Kidney capillary endothelial cell (primary cell): ENCODE results near the gene CPSF4.

Experiments used
- DNase-seq: peaks from one replicate; pipeline ENCODE4 v3.0.0-alpha.2; 2018; ENCODE audit warnings: low spot score

The CPSF4 gene

DNA sequence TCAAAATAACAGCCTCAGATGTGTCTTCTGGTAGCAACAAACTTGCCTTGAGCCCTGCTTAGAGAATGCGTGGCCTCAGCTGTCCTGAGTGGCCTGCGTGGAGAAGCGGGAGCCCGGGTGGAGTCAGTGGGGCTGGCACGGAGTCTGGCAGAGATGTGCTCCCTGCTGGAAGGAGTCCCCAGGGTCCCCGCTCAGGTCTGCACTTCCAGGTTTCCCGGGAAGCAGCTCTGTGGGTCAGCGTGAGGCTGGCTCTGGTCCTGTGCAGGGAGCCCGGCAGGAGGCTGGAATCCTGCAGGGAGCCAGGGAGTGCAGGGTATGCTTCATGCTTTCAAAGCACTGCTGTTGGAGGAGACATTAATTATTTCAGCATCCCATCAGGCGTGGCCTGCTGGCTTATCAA, 10.1 kb downstream of the CPSF4 start:
- no peak for DNase-seq

DNA sequence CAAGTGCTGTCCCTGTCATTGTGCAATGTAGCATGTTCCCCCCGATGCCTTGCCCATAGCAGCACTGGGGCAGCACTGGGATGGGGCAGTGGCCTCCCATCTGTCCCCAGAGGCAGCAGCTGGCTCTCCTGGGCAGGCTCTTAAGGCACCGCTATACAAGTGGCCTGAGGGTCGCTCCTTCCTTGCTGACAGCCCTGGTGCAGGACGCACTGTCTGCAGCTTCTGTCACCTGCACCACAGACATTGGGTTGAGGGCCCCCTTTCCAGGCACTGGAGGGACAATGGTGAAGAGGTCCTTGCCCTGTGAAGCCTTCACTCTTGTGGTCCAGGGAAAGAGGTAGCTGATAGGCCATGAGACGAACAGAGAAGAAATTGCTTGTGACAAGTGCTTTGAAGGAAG, 10.6 kb downstream of the CPSF4 start:
- no peak for DNase-seq

DNA sequence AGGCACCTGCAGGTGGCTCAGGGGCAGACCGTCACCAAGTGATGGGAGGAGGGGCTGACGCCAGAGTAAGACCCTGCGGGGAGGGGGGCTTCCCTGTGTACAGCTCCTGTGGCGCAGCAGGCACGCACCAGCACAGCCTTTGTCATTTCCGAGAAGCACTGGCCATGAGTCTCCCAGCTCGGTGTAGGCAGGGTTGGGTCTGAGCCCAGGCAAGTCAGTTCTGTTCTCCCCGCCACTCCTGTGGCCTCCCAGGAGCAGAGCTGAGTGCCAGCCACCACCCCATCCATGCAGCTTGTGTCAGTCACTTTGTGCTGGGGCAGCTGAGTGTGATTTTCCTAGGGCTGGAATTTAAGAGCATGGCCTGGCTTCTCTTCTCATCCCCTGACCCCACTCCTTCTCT, 13.2 kb downstream of the CPSF4 start:
- DNase-seq = no peak

DNA sequence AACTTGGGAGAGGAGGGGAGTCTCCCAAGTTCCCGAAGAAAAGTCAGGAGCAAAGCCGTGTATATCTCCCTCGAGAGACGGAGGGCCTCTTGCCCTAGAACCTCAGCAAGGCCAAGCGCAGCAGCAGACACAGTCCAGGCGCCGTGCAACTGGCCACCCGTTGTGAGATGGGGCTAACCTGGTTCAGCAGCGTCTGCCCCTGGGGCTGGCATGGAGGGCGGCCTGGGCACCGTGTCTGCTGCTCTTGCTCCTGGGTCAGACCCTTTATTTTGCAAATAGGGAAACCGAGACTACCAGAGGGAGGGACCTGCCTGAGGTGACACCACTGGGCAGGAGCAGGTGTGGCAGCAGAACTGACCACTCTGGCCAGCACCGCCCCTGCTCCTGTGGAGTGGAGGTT, 13.8 kb downstream of the CPSF4 start:
- DNase-seq = no peak

DNA sequence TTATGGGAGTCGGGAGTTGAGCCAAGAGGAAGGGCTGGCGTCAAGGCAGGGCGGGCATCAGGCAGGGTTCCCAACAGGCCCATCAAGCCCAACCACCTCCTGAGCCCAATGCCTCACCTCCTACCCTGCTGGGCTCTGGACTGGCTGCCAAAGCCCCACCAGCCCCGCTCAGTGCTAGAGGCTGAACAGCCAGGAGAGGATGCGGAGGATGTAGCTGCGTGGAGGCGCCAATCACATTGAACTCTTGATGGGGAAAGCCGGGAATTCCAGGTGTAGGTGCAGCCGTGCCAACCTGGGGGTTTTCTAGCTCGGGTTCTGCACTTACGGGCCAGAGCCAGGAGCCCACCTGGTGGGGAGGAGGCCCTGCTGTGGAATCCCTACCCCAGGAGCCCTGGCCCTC, 14.4 kb downstream of the CPSF4 start:
- DNase-seq = no peak

DNA sequence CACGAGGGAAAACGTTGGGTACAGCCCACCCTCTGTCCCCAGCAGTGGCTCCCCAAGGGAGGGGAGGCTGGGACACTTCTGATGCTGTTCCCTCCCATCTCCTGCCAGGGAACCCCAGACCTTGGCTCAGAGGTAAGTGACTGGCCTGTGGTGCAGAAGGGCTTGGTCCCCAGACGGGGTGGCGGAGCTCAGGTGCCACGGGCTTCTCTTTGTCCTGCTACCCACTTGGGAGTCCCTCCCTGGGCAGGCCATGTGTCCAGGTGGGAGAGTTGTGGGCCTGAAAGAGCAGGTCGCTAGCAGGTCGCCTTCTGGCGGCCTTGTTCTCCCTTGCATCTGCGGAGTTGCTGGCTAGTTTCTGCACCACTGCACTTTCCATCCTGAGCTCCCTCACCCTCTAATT, 17.1 kb downstream of the CPSF4 start:
- DNase-seq = no peak

DNA sequence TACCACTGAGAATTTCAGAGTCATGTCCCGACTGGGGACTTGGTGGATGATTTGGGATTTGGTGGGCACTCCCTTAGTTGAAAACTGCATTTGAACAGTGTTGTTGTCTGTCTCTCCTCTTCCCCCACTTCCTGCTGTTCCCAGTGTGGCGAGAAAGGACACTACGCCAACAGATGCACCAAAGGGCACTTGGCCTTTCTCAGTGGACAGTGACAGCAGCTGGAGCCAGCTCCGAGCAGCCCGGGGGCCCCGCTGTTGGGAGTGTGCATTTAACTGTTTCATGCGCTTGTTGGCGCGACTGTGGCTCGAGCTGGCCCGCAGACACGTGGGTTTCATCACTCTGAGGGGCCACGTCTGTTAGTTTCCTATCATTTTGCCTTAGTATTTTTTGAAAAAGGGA, 17.5 kb downstream of the CPSF4 start:
- no peak for DNase-seq

DNA sequence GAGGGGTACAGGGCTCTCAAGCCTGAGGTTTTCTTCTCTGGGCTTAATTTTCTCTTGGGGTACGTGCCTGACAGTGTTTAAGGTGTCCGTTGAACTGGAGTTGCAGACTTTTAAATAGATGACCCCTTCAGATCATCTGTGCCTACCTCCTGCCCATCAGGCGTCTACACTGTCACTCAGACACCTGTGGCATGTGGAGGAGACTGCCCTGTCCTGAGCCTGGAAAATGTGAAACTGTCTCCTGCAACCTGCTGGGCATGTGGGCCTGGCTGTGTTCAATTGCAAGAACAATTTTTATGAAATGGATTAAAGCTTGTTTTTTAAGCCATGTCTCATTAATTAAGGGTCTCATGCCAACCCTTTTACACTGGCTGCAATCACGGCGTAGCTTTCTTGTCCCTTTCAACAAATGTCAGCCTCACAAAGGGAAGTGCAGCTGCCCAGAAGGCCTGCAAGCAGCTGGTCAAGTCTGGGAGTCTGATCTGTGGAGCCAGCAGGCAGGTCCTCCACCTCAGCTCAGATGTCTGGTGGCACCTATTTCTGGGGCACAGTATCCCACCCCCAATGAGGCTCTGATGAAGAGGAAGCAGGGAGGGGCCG, 18.4 kb downstream of the CPSF4 start:
- no peak for DNase-seq

DNA sequence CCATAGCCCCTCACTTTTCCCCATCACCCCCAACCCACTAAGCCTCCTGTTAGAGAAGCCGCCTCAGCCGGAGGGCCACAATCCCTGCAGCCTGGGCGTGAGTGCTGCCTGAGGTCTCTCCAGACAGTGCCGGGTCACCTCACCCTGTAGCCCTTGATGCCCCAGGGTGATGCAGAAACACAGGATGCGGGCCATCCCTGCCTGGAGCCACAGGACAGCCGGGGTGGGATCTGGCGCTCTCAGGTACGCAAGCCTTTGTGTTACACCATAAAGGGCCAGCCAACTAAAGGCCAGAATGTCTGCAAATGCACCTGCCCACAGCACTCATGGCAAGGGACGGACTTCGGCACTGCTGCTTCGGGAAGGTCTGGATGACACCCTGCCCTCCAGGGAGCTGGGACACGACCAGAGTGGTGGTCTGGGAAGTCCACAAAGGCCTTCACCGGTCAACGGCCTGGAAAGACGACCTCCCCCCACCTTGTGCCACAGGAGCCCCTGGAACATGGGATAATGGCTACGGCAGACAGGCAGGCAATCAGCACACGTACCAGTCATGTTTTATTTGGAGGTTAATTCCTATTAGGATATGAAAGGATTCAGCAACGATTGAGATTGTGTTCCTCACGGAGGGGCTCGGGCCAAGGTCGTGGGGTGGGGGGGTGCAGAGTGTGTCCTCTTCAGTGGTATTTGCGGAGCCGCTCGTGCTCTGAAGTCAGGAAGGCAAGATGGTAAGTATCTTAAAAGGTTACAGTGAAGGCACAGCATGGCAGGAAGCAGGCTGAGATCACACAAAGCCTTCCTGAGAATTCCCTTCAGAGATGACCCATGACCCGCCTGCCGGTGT, 19.1 kb downstream of the CPSF4 start:
- DNase-seq = peak; percentile 27

DNA sequence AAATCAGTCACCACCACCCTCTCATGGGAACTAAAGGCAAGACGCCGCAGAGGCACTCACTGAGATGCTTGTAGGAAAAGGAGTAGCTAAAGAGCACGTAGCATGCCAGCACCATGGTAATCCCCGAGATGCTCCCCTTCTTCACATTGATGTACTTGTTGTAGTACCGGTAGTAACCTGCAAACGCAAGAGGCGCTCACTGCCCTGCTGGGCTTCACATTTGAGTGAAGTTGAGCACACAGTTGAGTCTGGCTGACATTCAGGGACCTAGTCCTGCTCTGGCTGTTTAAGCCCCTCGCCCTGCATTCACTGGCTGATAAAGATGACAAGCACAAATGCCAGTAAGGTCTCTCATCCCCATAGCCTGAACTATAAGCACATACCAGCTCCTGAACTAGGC, 20.3 kb downstream of the CPSF4 start:
- DNase-seq = no peak

DNA sequence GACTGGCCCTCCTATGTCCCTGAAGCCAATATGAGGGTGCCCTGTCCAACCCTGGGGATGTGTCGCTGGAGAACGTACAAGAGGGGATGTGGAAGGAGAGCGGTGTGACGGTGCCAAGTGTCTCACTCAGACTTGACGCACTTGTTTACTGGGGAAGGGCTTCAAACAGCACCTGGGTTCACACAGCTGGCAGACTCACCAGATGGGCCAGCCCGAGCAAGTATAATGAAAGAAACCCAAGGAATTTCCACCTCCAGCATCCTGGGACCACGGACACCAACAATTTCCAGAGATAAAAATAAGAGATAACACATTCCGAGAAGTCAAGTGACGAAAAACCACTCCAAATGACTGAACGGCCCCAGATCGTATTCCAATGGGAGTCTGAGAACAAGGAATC, 21.9 kb downstream of the CPSF4 start:
- DNase-seq = no peak

DNA sequence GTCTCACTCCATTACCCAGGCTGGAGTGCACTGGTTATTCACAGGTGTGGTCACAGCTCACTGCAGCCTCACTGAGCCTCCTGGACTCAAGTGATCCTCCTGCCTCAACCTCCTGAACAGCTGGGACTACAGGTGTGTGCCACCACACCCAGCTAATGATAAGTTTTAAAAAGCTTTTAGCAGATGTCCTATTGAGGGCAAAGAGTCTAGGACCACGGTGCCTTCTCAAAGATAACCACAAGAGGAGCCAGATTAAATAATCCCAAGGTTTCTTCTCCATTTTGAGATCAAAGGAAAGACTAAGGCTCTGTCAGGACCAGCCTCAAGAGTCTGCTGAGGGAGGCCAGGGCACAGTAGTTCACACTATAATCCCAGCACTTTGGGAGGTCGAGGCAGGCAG, 22.5 kb downstream of the CPSF4 start:
- DNase-seq = no peak

DNA sequence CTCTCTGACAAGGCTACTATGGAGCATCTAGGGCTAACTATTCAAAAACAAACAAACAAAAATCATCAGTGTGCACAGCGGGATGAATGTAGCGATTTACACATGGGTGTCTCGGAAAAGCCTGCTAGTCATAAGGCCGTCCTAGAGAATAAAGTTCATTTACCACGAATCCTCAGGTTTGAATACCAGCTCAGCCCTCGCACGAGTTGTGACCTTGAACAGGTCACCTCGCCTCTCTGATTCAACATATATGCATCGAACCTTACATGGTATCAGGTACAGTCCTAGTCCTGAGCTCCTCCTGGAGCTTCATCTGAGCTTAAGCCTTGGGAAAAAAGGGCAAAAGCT, 26.7 kb downstream of the CPSF4 start:
- DNase-seq = no peak

DNA sequence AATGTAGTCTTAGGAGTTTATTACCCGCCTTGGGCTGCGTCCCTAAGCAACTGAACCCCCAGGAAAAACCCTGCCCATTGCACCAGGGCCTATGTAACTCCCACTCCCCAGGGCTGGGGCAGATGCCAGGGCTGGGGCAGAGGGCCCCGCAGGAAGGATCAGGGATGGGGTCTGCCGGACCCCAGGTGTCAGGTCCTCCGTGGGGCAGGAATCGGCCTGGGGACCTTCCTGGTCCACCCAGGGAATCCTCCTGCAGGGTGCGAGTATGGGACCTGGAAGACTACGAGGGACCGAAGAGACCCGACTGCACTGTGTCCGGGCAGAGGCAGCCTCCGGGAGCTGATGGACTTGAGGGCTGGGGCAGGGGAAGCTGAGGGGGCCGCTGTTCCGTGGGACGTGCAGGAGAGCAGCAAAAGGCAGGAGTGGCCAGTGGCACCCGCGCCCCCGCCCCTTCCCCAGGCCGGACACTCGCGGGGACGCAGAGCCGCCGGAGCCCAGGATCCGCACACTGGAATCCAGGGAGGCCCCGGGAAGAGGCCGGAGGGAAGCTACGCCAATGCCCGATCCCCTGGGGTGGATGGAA, 29.7 kb downstream of the CPSF4 start:
- no peak for DNase-seq

DNA sequence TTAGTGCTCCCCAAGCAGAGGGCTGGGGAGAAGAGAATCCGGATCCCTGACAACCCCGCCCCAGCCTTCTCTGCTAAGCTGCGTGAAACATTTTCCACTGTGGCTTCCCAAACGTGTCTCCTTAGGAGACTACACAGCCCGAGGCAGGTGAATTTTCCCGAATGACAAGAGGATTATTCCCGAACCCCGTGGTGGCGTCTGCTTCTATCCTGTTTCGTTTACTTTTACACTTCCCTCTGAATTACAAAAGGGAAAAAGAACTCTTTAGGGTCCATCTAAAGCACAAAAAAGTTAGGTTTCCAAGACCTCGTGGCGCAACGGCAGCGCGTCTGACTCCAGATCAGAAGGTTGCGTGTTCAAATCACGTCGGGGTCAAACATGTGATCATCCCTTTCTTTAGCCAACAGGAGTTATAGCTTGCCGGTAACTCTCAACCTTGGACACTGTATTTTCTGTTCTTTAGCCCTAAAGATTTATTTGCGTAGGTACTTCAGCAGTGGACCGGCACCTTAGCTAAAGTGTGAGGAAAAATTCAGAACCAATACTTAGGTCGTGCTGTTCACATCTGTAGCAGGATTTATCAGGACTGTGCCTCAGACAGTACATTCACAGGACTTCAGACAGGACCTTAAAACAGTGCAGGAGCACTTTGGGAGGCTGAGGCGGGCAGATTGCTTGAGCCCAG, 30.8 kb downstream of the CPSF4 start:
- no peak for DNase-seq

DNA sequence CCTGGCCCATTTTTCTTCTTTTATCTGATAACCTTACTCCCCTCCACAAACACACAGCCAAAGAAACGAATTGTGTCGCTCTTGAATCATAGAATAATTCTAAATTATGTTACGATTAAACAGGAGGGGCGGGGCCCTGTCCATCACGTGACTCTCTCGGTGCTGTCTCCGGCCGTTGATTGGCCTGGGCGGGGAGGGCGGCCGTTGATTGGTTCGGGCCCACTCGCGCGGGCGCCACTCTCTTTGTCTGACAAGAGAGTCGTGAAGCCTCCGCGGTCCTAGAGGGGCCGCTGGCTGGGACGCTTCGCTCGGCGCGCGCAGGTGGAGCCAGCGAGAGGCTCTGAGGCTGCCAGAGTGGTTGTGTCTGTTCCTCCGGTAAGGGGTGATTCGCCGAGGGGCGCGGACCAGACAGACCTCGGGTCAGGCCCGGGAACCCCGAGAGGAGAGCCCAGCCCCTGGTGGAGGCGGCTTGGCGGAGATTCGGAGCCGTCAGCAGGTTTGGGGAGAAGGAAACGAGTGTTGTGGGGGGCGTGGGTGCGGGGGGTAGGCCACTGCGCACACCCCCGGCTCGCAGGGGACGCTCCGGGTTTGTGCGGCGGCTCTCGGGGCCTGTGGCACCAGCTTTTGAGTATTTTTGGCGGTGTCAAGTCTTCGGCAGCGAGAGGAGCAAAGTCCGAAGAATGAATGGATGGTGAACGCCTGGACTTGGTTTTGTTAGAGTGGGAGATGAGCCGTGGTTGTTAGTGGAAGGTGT, 34.0 kb downstream of the CPSF4 start, which contains the start of gene ZNF789:
TSS of gene ZNF789 (plus strand) at position 330 of the 754 bp plus-strand sequence. CDS start 3,567 bp downstream, outside the sequence.
- DNase-seq = peak; percentile 97

DNA sequence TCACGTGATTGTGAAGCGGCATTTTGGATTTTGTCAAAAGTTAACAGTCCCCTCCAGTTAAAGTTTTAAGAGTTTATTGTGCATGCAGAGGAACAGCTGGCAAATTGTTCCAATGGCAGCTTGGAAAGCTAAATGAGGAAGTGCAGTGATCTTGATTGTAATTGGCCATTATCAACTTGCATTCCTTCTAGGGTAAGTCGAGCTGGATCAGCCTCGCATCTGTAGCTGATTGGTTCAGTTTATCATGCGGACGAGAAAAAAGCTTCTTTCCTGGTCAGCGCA, 34.5 kb downstream of the CPSF4 start:
- DNase-seq = peak; percentile 60

DNA sequence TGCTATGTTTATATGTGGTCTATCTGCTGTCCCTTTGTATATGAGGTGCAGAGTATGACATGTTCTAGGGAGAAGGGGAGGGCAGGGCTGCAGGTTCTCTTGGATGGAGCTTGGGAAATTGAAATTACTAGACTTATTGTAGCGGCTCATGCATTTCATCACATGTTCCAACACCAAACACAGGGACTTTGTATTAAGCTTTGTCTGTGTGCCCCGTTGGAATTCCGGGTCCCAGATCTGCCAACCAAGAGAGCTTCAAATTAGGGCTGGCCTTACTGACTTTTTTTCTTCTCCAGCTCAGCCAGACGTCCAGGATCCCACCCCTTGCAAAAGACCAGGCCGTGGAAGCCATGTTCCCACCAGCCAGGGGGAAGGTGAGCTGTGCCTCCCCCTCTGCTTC, 37.4 kb downstream of the CPSF4 start:
- no peak for DNase-seq

DNA sequence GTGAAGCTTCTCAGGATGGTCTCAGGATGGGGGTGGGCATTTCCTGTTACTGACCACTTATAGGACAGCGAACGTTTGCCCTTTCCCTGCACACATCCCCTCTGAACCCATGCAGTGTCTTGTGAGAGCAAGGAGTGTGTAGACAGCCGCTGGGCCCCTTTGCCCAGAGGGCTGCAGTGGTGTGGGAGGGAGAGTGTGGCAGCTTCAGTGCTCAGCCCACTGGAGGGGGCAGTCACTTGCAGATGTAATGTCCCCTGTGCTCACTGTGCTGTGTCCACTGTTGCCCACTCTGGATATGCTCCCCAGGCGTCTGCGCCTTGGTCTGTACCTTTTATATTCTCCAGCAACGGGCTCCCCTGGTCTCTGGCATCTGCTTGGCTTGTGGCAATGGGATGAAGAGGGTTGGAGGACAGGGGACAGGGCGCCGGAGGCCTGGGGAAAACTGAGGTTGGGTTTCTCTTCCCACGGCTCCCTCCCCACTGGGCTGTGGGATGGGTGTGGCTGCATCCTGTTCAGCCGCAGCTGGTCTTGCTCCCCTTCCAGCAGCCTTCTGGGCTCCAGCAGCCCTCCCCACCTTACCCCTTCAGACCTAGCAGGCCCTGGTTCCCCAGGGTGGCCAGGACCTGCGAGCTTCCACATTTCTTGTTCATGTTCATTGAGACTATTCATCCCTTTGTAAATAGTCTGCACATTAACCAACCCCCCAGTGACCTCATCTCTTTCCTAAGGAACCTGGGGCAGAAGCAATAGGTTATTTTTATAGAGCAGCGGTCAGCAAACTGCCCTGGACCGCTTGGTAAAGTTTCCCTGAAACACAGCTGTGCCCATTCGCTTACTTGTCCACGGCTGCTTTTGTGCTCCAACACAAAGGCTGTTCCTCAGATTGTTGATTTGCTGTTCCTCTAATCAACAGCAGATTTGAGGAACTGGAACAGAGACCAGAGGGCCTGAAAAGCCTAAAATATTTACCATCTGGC, 40.0 kb downstream of the CPSF4 start:
- no peak for DNase-seq

DNA sequence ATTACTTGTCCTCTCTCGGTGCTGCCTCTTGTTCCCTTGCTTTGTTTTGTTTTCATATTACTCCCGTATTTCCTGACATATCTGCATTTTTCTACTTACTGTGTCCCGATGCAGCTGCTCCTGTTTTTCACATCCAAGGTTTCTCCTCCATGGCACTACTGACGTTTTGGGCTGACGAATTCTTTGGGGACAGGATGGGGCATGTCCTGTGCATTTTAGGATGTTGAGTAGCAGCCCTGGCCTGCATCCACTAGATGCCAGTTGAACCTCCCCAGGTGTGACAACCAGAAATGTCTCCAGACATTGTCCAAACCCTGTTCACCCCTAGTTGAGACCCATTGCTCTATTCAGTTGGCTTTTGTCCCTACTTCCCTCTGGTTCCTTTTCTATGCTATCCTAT, 46.4 kb downstream of the CPSF4 start:
- no peak for DNase-seq

DNA sequence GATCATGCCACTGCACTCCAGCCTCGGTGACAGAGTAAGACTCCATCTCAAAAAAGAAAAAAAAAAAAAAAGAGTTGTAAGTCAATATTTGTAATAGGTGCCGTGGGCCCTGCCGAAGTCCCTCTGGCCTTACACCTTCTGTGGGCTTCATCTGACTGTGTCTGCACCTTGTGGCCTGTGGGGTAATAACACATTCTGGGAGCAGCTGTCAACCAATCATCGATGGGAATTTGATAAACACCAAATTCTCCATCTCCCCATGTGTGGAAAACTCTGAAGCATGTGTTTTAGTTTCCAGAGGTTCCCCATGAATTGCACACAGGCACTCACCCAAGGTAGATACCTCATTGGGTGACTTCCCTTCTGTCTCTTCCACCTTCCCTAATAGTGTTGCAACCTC, 50.5 kb downstream of the CPSF4 start:
- DNase-seq = no peak
